IMR-90 (cell line): ENCODE measurements around the gene USP28.

ENCODE experiments used
- BHLHE40 ChIP-seq: fragments of 150-350 bp; IDR thresholded peaks from 2 replicates; pipeline ENCODE4 v1.6.1; 2016; ENCODE audit warnings: mild to moderate bottlenecking, low read depth, low read length
- CTCF ChIP-seq: conservative IDR thresholded peaks from 2 replicates; pipeline ENCODE4 v1.5.1; 2012; ENCODE audit warnings: mild to moderate bottlenecking, low read depth, low read length, improper control_type of control experiment
- POLR2A ChIP-seq: IDR thresholded peaks from 2 replicates; pipeline ENCODE4 v1.6.1; 2012; ENCODE audit warnings: mild to moderate bottlenecking, low read depth, low read length
- RAD21 ChIP-seq: IDR thresholded peaks from 2 replicates; pipeline ENCODE4 v1.6.1; 2012; ENCODE audit warnings: low read length, improper control_type of control experiment
- SMC3 ChIP-seq: fragments of 150-350 bp; IDR thresholded peaks from 2 replicates; pipeline ENCODE4 v1.6.1; 2016; ENCODE audit warnings: low read depth, mild to moderate bottlenecking, antibody characterized with exemption, low read length, moderate library complexity
- USF2 ChIP-seq: fragments of 150-350 bp; IDR thresholded peaks from 2 replicates; pipeline ENCODE4 v1.6.1; 2017; ENCODE audit warnings: mild to moderate bottlenecking, antibody characterized with exemption, low read length, low read depth
- TF ChIP-seq, protein P1 (sequence below): fragments of 150-350 bp; IDR thresholded peaks from 2 replicates; pipeline ENCODE4 v1.6.1; 2016; ENCODE audit warnings: low read depth, mild to moderate bottlenecking, low read length, moderate library complexity, borderline replicate concordance

- no peak for TF ChIP-seq CTCF
- TF ChIP-seq USF2 = no peak
- no peak for TF ChIP-seq RAD21
- no peak for TF ChIP-seq SMC3
- no peak for TF ChIP-seq POLR2A
- TF ChIP-seq, protein P1, sequence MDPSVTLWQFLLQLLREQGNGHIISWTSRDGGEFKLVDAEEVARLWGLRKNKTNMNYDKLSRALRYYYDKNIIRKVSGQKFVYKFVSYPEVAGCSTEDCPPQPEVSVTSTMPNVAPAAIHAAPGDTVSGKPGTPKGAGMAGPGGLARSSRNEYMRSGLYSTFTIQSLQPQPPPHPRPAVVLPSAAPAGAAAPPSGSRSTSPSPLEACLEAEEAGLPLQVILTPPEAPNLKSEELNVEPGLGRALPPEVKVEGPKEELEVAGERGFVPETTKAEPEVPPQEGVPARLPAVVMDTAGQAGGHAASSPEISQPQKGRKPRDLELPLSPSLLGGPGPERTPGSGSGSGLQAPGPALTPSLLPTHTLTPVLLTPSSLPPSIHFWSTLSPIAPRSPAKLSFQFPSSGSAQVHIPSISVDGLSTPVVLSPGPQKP = no peak
- no peak for TF ChIP-seq BHLHE40
These were observed 35.5 kb downstream of the USP28 start for GRCh38 chr11:113839842-113840241.
